Mammary epithelial cell (primary cell): ENCODE measurements around the gene DLX4.

Source experiments
- EZH2 ChIP-seq: IDR thresholded peaks from 2 replicates; pipeline ENCODE4 v1.6.1; 2012; ENCODE audit warnings: low read length, inconsistent platforms, borderline replicate concordance
- TF ChIP-seq, protein P1 (sequence below), 2 donors: IDR thresholded peaks in 1 of 2; conservative IDR thresholded peaks in 1 of 2; 2 replicates each; pipeline ENCODE4 v1.5.1; 2011 to 2012; ENCODE audit warnings: inconsistent platforms in 2 of 2, low read length in 2 of 2, mild to moderate bottlenecking in 2 of 2, control low read depth in 1 of 2, low read depth in 1 of 2; ENCODE audit not compliant: insufficient read depth in 1 of 2; ENCODE audit errors: extremely low read depth in 1 of 2

DNA sequence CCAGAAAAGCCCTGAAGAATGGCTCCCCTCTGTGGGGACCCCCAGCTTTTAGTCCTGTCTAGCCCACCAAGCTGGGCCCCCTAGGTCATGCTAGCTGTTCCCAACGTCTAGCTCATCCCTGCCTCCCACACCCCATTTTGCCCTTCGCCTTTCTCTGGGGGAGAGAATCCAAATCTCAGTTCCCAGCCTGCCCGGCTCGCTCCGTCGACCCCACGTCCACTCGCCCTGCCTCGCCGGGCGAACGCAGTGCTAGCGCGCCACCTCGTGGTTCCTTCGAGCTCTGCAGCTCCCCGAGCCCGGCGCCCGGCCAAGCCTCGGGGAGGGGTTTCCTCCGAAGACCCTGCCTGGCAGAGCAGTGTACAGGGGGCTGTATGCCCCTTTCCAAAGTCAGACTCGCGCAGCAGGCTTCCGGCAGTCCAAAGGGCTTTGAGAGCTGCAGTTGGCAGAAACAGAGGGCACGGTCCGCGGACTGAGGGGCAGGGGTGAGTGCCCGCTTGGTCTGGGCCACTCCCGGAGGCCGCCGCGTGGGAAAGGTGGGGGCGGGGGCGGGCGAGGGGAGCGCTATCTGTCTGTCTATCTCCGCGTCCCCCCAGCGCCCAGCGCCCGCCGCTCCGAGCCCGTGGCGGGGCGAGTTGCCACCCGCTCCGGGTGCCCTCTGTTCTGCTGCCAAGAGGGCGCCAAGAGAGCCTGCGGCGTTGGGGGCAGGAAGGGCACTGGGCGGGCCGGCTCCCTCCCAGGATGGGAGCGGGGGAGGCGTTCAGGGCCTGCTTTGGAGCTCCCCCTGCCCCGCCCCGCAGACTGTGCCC, 27.7 kb downstream of the DLX4 start:
- TF ChIP-seq, protein P1, sequence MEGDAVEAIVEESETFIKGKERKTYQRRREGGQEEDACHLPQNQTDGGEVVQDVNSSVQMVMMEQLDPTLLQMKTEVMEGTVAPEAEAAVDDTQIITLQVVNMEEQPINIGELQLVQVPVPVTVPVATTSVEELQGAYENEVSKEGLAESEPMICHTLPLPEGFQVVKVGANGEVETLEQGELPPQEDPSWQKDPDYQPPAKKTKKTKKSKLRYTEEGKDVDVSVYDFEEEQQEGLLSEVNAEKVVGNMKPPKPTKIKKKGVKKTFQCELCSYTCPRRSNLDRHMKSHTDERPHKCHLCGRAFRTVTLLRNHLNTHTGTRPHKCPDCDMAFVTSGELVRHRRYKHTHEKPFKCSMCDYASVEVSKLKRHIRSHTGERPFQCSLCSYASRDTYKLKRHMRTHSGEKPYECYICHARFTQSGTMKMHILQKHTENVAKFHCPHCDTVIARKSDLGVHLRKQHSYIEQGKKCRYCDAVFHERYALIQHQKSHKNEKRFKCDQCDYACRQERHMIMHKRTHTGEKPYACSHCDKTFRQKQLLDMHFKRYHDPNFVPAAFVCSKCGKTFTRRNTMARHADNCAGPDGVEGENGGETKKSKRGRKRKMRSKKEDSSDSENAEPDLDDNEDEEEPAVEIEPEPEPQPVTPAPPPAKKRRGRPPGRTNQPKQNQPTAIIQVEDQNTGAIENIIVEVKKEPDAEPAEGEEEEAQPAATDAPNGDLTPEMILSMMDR (conservative IDR thresholded peaks at IDR 0.05 in 1 of 2, IDR thresholded peaks at IDR 0.05 in 1 of 2; ENCODE audit: extremely low read depth in 1 of 2, insufficient read depth in 1 of 2, low read depth in 1 of 2, low read length in 2 of 2), result peak; percentile 81 to 98
- no peak for TF ChIP-seq EZH2
